ENCODE measurements around the gene LUC7L. TPM values are rescaled to one million over a fixed set of nuclear protein-coding genes. Genes with fewer than 3 reads are reported as not detected.

LUC7L gene
- total RNA-seq, 2 donors from 2014 or later, result 37.1 to 55.4 TPM

- no peak overlapping the region for H3K4me3 ChIP-seq
- no peak for DNase-seq
- H3K36me3 ChIP-seq, result no peaks in the 10 kb centered on the region
- H3K9me3 ChIP-seq, result no peaks in the 10 kb centered on the region
- H3K27ac ChIP-seq, result no peak overlapping the region
- intact Hi-C loops (cut with DNase I), result no loop called here
- TF ChIP-seq CTCF (IDR thresholded peaks at IDR 0.05), result no peak
- no peak overlapping the region for H3K9ac ChIP-seq (ENCODE audit: low read depth in 2 of 2, low read length in 2 of 2)
- H3K4me1 ChIP-seq, result no peaks in the 10 kb centered on the region
- no peaks in the 10 kb centered on the region for H3K27me3 ChIP-seq
These were observed 88.9 kb downstream of the LUC7L start for GRCh38 chr16:140175-140857.

Other genes starting within 250 kb of the LUC7L start
- gene POLR3K, start 175.8 kb downstream of the LUC7L start, total RNA-seq, result 10 to 100 TPM in 1 of 2 donors, 1 to 10 TPM in 1; 8.5 to 23.6 TPM
- 10 to 100 TPM; 20.6 to 48.3 TPM for gene SNRNP25, start 175.6 kb downstream of the LUC7L start, total RNA-seq
- 10 to 100 TPM; 28.6 to 35.3 TPM for gene RHBDF1, start 156.8 kb downstream of the LUC7L start, total RNA-seq
- gene MPG, start 151.2 kb downstream of the LUC7L start, total RNA-seq, result 10 to 100 TPM; 39.3 to 42.1 TPM
- gene NPRL3, start 90.8 kb downstream of the LUC7L start, total RNA-seq, result 10 to 100 TPM; 13.4 to 26.4 TPM
- gene HBZ, start 76.8 kb downstream of the LUC7L start, total RNA-seq, result 1 to 10 TPM in 1 of 2 donors, not detected in 1; 1.4 TPM
- gene HBM, start 63.5 kb downstream of the LUC7L start, total RNA-seq, result not detected
- 10 to 100 TPM in 1 of 2 donors, 1 to 10 TPM in 1; 3.5 to 64.9 TPM for gene HBA2, start 56.6 kb downstream of the LUC7L start, total RNA-seq
- 10 to 100 TPM in 1 of 2 donors, 1 to 10 TPM in 1; 7.4 to 50.3 TPM for gene HBA1, start 52.8 kb downstream of the LUC7L start, total RNA-seq
- gene HBQ1, start 49.0 kb downstream of the LUC7L start, total RNA-seq, result not detected
- gene FAM234A, start 5.4 kb upstream of the LUC7L start, total RNA-seq, result 100 to 1,000 TPM; 105 to 124 TPM
- gene RGS11, start 46.5 kb upstream of the LUC7L start, total RNA-seq, result 1 to 10 TPM; 2.9 to 4.0 TPM
- 10 to 100 TPM in 1 of 2 donors, 1 to 10 TPM in 1; 1.8 to 20.0 TPM for gene ARHGDIG, start 51.1 kb upstream of the LUC7L start, total RNA-seq
- gene PDIA2, start 53.7 kb upstream of the LUC7L start, total RNA-seq, result 1 to 10 TPM; 1.4 to 2.6 TPM
- gene AXIN1, start 123.3 kb upstream of the LUC7L start, total RNA-seq, result 10 to 100 TPM; 33.4 to 34.3 TPM
- 10 to 100 TPM; 59.4 to 75.4 TPM for gene MRPL28, start 141.1 kb upstream of the LUC7L start, total RNA-seq
- gene PGAP6, start 152.5 kb upstream of the LUC7L start, total RNA-seq, result 100 to 1,000 TPM in 1 of 2 donors, 10 to 100 TPM in 1; 99.6 to 102 TPM
- 10 to 100 TPM; 38.3 to 63.6 TPM for gene NME4, start 167.8 kb upstream of the LUC7L start, total RNA-seq
- gene DECR2, start 172.4 kb upstream of the LUC7L start, total RNA-seq, result 10 to 100 TPM; 31.3 to 50.2 TPM
- gene RAB11FIP3, start 196.2 kb upstream of the LUC7L start, total RNA-seq, result 10 to 100 TPM; 20.9 to 22.3 TPM

Data from colonic mucosa (tissue), 4 donors.